KG1 (cell line): ENCODE measurements around the gene RCOR2.
A peak's percentile ranks its signal among the peaks of the same experiment; 100 is the strongest.

Experiments used
- DNase-seq: peaks from one replicate; lab custom pipeline; 2025; lab: John Stamatoyannopoulos, UW

RCOR2 gene

DNA sequence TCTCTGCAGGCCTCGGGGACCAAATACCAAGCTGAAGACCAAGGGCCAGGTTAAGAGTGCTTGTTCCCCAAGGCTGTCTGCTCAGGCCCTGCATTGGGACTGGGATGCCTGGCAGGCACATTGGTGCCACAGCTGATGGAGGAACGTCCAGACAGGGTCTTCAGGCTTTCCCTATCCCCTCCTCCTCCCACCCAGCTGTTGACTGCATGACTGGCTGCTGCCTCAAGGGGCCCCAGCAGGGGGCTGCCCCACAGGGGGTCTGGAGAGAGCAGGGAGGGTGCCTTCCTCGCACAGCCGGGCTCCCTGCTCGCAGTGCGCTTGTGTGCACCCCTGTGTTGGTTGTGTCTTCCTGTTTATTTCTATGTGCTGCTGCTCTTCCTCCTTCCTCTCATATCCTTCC is 9.9 kb downstream of the RCOR2 start:
- no peak for DNase-seq

DNA sequence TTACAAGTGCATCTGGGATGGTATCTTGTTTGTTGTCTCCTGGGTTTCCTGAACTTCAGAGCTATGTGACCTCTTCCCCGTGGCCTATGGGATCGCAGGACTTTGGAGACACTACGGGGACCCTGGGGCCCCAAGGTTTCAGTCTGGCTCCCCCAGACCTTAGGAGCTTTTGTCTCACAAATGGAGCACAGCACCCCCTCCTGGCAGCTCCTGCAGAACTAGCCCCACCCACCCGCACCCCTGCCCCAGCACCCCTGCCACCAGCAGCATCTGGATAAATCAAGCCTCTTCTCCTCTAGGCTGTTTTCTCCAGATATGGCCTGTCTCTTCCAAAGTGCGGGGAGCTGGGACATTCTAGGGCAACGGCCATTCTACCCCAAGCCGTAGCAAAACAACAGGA is 10.4 kb downstream of the RCOR2 start:
- no peak for DNase-seq

DNA sequence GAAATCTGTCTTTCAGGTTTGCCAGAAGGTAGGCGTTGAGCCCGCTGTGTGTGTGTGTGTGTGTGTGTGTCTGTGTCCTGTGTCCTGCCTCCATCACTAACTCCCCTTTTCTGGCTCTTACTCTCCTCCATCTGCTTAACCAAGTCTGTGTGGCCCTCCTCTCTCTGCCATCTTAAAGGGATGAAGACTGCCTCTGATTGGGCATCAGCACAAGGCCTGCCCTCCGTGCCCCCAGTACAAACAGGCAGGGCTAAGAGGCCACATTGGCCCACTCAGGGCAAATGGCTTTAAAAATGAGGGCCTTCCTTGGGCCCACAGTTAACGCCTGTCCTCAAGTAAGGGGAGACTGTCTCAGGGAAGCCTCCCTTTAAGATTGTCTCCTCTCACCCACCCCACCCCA is 10.9 kb downstream of the RCOR2 start:
- DNase-seq = no peak

DNA sequence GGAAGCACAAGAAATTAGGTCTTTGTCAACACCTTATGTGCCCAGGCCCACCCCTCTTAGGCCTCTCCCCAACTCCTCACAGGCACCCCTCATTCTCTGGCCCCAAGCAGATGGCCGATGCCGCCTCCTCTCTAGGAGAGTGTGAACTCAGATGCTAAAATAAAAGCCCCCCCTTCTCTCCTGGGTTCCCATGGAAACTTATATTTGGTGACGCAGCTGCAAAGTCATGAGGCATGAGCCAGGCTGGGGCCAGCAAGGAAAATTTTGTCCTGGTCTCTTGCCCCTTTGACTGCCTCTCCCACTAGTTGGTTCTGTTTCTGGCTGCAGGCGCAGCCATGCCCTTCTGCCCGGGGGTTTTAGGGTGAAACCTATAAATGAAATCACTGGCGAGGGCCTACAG is 11.8 kb downstream of the RCOR2 start:
- DNase-seq = no peak

DNA sequence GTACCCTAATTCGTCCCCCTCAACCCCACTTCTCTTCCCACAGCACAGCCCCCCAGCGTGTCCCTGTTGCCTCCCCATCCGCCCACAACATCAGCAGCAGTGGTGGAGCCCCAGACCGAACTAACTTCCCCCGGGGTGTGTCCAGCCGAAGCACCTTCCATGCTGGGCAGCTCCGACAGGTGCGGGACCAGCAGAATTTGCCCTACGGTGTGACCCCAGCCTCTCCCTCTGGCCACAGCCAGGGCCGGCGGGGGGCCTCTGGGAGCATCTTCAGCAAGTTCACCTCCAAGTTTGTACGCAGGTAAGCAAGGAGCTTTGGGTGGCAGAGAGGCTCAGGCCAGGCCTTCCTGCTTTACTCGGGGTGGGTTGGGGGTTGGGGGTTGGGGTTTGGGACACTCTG is 12.2 kb downstream of the RCOR2 start:
- no peak for DNase-seq

DNA sequence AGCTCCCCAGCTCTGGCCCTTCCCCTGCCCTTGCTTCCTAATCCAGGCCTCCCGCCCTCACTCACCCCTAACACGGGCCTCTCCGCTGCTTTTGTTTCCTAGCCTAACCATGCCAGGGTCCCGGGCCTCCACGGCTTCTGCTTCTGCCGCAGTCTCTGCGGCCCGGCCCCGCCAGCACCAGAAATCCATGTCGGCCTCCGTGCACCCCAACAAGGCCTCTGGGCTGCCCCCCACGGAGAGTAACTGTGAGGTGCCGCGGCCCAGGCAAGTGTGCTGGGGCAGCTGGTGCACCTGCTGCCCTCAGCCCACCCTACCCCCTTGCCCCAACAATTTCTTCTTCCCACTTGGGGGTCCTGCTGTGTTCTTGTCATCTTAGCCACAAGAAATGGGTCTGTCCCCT is 13.1 kb downstream of the RCOR2 start:
- DNase-seq = no peak

- no peak for DNase-seq
Observed at GRCh38 chr11:63901660-63902059, 15.3 kb downstream of the RCOR2 start.

DNA sequence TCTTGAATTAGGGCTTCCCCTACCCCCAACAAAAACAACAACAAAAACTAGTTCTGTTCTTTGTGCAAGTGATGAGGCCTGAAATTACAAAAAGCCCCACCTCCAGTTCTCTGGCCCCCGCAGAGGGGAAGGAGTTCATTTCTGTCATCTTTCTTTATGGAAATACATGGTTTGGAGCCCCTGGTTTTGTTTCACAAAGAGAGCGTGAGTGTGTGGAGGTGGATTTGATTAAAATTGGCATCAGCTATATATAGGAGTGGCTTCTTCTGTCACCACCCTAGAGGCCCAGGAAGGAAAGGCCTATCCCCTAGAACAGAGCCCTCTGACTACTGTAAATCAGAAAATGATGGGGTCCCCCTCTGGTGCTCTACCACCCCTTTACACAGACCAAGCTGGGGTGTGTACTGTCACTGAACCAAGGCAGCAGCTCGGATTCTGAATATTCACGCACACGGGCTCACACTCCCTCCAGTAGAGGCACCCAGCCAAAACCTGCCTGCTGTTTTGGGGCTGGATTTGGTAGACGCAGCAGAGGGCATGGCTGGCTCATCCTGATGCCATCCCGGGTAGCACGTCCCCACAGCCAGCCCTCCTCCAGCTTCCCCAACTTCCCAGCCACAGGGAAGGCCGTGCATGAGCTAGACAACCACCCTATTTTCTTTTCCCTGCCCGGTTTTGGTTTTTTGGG is 19.4 kb downstream of the RCOR2 start:
- no peak for DNase-seq

- DNase-seq = no peak
Observed at GRCh38 chr11:63896071-63896470, 20.9 kb downstream of the RCOR2 start.

GRCh38 chr11:63893355-63893754 is 23.6 kb downstream of the RCOR2 start:
- DNase-seq = no peak

- DNase-seq = no peak
Observed at GRCh38 chr11:63892228-63892627, 24.7 kb downstream of the RCOR2 start.

DNA sequence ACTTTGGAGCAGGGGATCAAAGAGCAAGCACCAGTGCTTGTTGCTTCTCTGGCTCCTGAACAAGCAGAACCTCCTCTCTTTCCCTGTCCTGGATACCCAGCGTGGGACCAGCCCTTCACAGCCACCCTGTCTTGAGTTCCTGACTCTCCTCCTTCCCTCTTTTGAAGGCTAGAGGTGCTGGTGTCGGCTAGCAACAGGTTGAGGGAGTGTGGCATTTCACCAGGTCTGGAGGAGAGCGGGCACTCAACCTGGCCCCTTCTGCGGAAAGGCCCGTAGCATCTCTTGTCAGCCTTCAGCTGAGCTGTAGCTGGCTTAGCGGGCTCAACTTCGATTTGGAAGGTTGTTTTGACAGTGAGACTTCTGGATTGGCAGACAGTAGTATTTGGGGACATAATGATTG is 26.6 kb downstream of the RCOR2 start:
- DNase-seq = no peak

GRCh38 chr11:63889344-63889743 is 27.6 kb downstream of the RCOR2 start:
- no peak for DNase-seq

- no peak for DNase-seq
Observed at GRCh38 chr11:63888170-63889086, 28.5 kb downstream of the RCOR2 start.

DNA sequence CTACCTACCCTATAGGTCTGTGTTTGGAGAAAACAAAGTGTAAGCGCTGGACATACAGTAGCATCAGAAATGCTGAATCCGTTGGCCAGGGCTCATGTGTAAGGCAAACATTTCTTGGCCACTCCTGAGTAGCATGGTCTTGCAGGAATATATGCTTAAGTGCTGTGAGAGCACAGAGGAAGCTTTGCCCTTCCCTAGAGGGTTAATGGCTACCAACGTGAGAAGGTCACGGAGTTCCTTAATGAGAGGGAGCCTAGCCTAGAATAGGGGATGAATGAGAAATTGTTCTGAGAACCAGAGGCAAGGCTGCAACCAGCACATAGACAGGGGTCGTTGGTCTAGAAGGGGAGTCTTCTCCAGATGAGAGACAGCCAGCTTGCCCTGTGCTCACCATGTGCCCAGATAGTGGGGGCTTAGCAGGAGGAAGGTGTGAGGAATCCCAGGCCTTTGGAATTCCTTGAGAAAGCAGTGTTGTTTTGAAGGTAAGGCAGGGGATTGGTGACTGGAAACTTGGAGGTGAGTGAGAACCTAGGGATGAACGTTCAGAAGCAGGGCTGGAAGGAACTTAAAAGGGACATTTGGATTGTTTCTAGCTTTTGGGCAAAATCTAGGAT is 29.5 kb downstream of the RCOR2 start:
- DNase-seq = no peak

DNA sequence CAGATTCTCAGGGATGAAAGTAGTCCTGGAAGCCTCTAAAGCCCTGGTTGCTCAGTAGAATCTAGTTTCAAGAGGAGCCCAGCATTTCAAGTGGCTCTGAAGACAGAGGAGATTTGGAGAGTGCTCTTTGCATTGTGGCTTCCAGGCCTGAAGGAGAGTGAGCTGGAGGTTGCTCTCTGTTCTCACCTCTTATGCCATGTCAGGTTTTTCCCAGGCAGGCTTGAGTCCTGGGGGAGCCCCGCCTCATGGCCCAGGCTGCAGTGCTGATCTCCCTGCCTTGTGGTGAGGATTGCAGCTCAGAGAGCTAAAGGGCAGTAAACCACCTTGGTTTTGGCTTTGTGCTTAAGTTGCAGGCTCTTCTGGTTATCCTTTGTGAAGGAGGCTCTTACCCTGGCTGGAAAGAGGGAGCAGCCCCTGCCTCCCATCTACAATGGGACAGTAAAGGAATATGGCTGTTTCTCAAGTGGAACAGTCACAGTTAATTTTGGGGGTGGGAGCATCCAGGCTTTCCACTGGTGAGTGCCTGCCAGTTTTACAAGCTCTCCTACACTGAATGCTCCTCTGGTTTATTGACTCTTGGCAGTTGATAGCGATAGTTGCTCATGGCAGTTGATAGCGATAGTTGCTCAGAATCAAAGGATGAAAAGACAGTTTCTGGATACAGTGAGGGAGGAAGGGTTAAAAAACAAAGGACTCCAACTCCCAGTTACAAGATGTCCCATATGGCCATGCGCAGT is 32.6 kb downstream of the RCOR2 start:
- no peak for DNase-seq

DNA sequence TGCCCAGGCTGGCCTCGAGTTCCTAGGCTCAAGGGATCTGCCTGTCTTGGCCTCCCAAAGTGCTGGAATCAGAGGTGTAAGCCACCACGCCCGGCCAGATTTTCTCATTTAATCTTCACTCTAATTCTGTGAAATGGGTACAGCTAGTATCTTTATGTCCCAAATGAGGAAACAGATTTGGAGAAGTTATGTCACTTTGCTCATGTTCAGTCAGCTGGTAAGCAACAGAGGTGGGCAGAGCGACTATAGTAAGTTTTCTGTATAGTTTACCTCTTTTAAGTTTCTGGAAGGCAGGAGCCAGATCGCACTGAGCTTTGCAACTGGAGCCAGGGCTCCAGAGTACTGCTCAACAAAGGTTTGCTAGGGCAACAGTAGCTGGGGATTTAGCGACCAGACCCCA is 33.2 kb downstream of the RCOR2 start:
- no peak for DNase-seq

DNA sequence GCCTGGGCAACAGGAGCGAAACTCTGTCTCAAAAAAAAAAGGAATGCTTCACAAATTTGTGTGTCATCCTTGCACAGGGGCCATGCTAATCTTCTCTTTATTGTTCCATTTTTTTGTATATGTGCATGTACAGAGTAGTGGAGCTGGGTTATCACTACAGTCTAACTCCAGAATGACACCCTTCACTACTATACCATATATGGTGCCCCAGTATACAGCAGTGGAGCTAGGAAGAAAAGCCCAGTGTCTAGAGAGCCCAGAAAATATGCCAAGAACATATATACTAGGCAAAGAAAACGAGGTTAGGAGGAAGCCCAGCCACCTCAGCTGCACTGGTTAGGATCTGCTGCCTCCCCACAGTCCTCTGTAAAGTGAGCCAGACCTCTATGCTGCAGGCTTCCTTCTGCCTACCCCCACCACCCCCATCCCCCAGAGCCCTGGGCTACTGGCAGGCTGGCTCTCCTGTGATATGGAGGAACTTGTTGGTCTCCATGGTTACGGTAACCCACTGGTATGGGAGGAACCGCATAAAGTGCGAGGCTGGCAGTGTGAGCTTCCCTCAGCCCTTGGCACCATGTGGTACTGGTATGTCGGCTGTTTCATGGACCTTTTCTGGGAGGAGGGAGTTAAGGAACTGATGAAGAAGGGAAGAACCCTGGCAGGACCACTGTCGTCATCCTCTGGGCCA is 34.3 kb downstream of the RCOR2 start:
- peak; percentile 28 for DNase-seq

- no peak for DNase-seq
Observed at GRCh38 chr11:63880403-63880790, 36.6 kb downstream of the RCOR2 start.

DNA sequence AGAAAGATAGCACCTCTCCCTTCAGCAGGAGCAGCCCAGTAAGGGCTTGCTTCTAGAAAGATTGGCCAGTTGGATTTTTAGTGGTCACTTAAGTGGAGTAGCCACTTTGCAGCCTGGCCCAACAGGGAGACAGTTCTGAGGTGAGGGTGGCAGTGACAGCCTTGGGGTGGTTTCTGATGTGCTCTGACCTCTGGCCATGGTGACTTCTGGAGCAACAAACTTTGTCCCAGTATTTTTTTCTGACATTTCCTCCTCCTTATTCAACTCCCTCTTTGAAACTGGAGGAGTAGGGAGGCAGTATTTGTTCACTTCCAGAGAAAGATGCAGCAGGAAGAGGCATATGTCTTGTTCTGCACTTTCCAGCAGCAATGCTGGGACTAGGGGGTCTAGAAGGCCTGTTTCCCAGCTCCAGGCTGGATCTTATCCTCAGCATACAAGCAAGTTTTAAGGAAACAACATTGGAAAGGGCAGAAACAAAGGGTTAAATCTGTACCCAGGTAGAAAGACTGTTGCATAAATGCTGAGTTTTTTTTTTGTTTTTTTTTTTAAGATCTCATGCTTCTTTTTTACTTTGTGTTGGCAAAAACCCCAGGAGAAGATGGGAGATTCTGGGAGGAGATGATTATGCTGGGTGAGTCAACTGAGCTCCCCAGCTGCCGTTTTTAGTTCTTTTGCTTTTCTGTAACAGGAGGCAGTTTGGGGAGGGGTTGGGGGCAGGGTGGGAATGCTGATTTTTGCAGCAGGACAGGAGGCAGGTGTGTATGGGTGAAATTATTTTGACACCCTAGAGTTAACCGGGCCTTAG is 37.2 kb downstream of the RCOR2 start:
- DNase-seq = no peak

- DNase-seq = no peak
Observed at GRCh38 chr11:63877658-63878241, 39.2 kb downstream of the RCOR2 start.
